PC-3 (cell line): ENCODE measurements around the gene USHBP1.

ENCODE experiments used
- EZH2phosphoT487 ChIP-seq: fragments of 300-600 bp; sonication (generic); IDR thresholded peaks from 2 replicates; pipeline ENCODE4 v1.6.1; 2018; ENCODE audit warnings: mild to moderate bottlenecking, antibody characterized with exemption, low read length, borderline replicate concordance
- TF ChIP-seq, protein P1 (sequence below): fragments of 300-600 bp; sonication (generic); conservative IDR thresholded peaks from 2 replicates; pipeline ENCODE4 v1.5.1; 2017; ENCODE audit warnings: antibody characterized with exemption, low read depth, mild to moderate bottlenecking, low read length

GRCh38 chr19:17285415-17286135 is 21.0 kb upstream of the USHBP1 start:
- no peak for TF ChIP-seq EZH2phosphoT487
- TF ChIP-seq, protein P1, sequence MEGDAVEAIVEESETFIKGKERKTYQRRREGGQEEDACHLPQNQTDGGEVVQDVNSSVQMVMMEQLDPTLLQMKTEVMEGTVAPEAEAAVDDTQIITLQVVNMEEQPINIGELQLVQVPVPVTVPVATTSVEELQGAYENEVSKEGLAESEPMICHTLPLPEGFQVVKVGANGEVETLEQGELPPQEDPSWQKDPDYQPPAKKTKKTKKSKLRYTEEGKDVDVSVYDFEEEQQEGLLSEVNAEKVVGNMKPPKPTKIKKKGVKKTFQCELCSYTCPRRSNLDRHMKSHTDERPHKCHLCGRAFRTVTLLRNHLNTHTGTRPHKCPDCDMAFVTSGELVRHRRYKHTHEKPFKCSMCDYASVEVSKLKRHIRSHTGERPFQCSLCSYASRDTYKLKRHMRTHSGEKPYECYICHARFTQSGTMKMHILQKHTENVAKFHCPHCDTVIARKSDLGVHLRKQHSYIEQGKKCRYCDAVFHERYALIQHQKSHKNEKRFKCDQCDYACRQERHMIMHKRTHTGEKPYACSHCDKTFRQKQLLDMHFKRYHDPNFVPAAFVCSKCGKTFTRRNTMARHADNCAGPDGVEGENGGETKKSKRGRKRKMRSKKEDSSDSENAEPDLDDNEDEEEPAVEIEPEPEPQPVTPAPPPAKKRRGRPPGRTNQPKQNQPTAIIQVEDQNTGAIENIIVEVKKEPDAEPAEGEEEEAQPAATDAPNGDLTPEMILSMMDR, result no peak
